ENCODE data around the gene SLC26A4. TPM values are rescaled to one million over a fixed set of nuclear protein-coding genes. Genes with fewer than 3 reads are reported as not detected.
"Not testable (repeated sequence)": the region's sequence is repeated elsewhere in the genome, so short reads cannot be mapped to it uniquely, and the experiment has no call there.

SLC26A4 gene
- total RNA-seq = 3.1 and 7.3 TPM in 2 replicates
- polyA plus RNA-seq (2012) = 0.37 TPM

DNA sequence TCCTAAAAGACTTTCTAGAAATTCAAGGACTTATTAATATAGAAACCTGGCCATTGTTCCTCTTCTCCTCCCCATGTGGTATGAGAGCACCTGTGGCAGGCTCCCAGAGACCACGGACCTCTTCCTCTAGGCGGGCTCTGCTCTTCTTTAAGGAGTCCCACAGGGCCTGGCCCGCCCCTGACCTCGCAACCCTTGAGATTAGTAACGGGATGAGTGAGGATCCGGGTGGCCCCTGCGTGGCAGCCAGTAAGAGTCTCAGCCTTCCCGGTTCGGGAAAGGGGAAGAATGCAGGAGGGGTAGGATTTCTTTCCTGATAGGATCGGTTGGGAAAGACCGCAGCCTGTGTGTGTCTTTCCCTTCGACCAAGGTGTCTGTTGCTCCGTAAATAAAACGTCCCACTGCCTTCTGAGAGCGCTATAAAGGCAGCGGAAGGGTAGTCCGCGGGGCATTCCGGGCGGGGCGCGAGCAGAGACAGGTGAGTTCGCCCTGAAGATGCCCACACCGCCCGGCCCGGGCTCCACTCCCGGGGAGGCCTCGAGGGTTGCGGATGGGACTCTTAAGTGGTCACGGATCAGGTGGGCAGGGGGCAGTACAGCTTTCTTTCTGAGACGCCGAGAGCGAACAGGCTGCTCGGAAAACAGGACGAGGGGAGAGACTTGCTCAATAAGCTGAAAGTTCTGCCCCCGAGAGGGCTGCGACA lies at the start of gene SLC26A4:
SLC26A4 (plus strand) TSS at position 448 of the 700 bp plus-strand sequence. CDS start 814 bp downstream, outside the sequence.
- no peak for DNase-seq (ENCODE audit: low read depth)

- DNase-seq (ENCODE audit: low read depth) = no peak
Observed at GRCh38 chr7:107613439-107613838, 47.2 kb upstream of the SLC26A4 start.

DNA sequence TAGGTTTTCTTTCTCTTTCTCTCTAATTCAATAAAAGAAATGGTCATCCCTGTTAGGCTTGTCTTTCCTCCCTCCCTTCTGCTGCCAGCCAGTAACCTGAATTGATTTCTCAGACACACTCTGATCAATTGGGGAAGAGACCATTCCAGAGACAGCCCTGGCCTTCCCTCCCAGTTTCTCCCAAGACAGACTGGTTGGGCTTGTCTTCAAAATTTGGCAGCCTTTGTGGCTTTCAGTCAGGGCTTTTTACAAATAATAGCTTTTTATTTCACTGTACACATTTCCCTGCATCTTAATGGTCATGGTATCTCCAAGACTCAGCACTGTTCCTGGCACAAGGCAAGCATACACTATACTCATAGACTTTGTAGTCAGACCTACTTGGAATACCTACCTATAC lies 46.7 kb upstream of the SLC26A4 start:
- no peak for DNase-seq (ENCODE audit: low read depth)

GRCh38 chr7:107614425-107614824 lies 46.2 kb upstream of the SLC26A4 start:
- peak; percentile 69 for DNase-seq (ENCODE audit: low read depth)

GRCh38 chr7:107615910-107616680 lies 44.5 kb upstream of the SLC26A4 start:
- no peak for DNase-seq (ENCODE audit: low read depth)

- no peak for DNase-seq (ENCODE audit: low read depth)
Observed at GRCh38 chr7:107622429-107622828, 38.2 kb upstream of the SLC26A4 start.

DNA sequence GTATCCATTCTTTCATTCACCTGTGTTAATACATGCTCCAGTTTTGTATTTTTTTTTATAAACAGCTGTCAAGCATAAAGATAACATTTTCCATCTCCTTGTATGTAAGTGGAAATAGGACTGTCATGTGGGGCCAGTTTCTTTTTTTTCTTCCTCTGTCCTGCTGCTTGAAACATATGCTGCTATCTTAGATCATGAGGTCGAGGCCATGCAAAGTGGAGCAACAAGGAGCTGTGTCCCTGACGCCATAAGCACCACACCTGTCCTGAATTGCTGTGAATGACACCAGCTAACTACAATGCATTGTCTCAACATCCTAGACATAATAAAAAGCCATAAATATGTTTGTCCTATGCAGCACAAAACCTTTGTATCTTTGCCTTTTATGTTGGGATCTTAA lies 37.7 kb upstream of the SLC26A4 start:
- DNase-seq (ENCODE audit: low read depth) = no peak

- DNase-seq (ENCODE audit: low read depth) = no peak
Observed at GRCh38 chr7:107627002-107627401, 33.6 kb upstream of the SLC26A4 start.

DNA sequence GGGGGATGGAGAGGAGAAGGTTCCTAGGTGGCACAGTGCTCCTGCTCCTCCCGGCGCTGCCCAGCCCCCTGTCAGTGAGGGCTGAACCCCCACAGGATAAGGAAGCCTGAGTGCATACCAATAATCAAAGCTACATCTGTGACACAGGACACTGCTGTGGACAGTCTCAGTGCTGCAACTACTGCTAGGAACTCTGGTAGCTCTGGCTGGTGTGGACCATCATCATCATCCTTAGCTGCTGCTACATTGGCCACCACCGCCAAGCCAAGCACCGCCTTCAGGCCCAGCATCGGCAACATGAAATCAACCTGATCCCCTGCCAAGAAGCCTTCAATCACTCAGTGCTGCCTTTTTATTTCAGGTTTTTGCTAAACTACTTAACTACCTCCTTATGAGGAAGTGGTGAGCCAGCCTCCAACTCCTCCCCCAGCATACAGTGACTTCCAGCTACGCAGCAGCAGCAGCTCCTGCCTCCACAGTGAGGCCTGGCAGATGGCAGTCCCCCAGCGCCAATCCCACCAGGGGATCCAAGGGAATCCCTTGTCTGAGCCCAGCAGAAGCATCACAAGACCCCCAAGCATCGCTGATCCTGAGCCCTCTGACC lies 32.1 kb upstream of the SLC26A4 start:
- DNase-seq (ENCODE audit: low read depth) = no peak

GRCh38 chr7:107630342-107630741 lies 30.3 kb upstream of the SLC26A4 start:
- no peak for DNase-seq (ENCODE audit: low read depth)

- no peak for DNase-seq (ENCODE audit: low read depth)
Observed at GRCh38 chr7:107631588-107632491, 28.8 kb upstream of the SLC26A4 start.

DNA sequence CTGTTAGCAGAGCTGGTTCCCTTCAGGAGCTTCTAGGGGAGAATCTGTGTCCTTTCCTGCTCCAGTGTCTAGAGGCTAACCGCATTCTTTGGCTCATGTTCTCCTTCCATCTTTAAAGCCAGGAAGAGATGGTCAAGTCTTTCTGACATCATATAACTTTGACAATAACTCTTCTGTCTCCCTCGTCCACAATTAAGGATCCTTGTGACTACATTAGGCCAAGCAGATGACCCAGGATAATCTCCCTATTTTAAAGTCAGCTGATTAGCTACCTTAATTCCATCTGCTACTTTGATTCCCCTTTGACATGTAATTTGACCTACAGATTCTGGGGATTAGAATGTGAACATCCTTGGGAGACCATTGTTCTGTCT lies 28.1 kb upstream of the SLC26A4 start:
- DNase-seq (ENCODE audit: low read depth) = no peak

DNA sequence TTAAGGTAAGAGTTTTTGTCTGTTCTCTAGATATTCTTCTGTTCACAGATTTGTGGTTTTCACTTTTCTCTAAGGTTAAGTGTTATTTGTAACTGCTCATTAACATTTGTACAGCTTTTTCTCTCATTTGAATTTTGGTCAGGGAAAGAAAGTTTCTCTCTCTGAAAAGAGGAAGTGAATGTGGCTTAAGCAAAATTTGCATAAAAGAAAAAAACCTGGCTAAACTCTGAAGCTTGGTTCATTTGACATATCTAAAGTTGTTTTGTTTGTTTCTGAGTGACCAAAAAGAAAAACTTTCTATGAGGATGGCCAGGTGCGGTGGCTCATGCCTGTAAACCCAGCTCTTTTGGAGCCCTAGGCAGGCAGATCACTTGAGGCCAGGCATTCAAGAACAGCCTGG lies 22.0 kb upstream of the SLC26A4 start:
- no peak for DNase-seq (ENCODE audit: low read depth)

- DNase-seq (ENCODE audit: low read depth) = not testable (repeated sequence)
Observed at GRCh38 chr7:107639070-107639469, 21.6 kb upstream of the SLC26A4 start.

DNA sequence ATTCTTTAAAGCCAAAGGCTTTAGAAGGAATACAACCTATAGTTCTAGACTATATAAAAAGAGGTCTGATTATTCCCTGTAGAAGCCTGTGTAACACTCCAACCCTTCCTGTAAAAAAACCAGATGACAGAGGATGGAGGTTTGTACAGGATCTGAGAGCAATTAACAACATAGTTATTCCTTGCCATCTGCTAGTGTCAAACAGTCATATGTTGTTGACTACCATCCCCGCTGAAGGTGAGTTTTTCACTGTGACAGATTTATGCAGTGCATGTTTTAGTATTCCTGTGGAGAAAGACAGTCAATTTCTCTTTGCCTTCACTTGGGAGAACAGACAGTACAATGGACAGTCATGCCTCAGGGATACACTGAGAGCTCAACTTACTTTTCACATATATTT lies 19.0 kb upstream of the SLC26A4 start:
- no peak for DNase-seq (ENCODE audit: low read depth)

GRCh38 chr7:107642501-107642900 lies 18.1 kb upstream of the SLC26A4 start:
- no peak for DNase-seq (ENCODE audit: low read depth)

GRCh38 chr7:107643407-107643806 lies 17.2 kb upstream of the SLC26A4 start:
- peak; percentile 49 for DNase-seq (ENCODE audit: low read depth)

- DNase-seq (ENCODE audit: low read depth) = no peak
Observed at GRCh38 chr7:107643938-107644308, 16.7 kb upstream of the SLC26A4 start.

DNA sequence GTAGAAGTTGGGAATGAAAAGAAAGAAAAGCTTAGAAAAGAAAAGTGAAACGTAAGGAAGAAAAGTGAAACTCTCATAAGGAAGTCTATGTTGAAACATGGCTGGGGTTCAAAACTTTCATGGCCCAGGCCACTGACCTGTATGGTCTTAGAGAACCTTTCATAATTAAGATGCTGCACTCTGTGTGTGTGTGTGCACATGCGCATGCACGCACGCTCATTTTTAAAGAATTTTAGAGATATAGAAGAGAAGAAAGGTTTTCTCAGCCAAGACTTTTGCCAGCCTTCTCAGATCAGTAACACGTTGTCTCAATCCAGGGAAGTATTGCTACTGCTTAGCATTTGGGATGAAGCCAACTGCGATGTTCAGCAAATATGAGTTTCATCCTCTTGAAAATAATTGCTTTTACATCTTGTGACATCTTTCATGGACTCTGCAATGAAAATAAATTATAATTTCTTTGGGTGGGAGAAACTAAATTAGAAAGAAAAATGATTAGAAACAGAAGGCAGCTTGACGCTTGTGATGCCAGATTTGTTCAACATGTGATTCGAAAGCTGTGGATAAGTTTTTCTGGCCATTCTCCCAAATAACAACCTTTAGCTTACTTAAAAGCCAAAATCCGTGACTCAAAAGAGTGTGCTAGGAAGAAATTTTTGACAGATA lies 16.2 kb upstream of the SLC26A4 start:
- DNase-seq (ENCODE audit: low read depth) = no peak

DNA sequence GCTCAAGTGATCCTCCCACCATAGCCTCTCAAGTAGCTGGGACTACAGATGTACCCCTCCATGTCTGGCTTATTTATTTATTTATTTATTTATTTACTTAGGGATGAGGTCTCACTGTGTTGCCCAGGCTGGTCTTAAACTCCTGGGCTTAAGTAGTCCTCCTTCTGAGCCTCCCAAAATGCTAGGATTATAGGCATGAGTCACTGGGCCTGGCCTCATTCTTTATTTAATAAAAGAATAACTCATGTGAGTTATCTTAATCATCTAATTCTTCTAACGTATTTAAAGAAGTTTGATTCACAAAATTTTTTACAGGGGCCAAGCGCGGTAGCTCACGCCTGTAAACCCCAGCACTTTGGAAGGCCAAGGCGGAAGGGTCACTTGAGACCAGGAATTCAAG lies 8.0 kb upstream of the SLC26A4 start:
- DNase-seq (ENCODE audit: low read depth) = no peak

GRCh38 chr7:107658467-107658866 lies 2.2 kb upstream of the SLC26A4 start:
- peak; percentile 20 for DNase-seq (ENCODE audit: low read depth)

Measured in myocyte (in vitro differentiated cells).